Measurements from ENCODE around the gene ANKRD33B. TPM values are rescaled to one million over a fixed set of nuclear protein-coding genes. Genes with fewer than 3 reads are reported as not detected.

The ANKRD33B gene
- total and polyA plus RNA-seq, 10 donors: 2.0 to 37.8 (median 24.6) TPM

DNA sequence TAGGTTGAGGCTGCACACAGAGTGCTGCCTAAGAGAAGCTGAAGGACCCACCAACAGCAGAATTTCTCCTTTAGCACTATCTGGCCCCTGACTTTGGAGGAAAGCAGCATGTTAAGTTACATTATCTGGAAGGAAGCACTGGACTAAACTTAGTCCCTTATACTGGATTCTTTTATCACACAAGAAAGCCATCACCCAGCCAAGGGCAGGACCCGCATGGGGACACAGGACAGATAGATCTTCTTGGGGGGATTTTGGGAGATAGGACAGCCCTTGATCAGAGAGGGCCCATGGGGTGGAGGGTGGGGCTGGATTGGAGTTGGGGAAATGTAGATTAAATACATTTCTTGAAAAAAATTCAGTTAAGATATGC lies 14.4 kb downstream of the ANKRD33B start:
- Histone ChIP-seq H3K27me3 (replicated peaks in 1 of 7) (no peaks in the 10 kb centered on the region), H3K4me3 (no peak overlapping the region), H3K36me3 (no peaks in the 10 kb centered on the region), H3K27ac (peak overlapping the region in 7 of 8 donors; percentile 22 to 76 (median 66)), H3K9me3 (no peaks in the 10 kb centered on the region), H3K4me1 (peaks cover 25 to 84% (median 59%) of the 10 kb centered on the region in 6 donors)
- WGBS, 5 donors: 68 to 84% (median 77%) methylated on average over 1 of the region's 1 CpG
- intact Hi-C loops (cut with DNase I; ENCODE audit: low total_unique reads): loop anchor here (10.0 kb wide), 1 partner anchor 47 kb away; no protein-coding TSS in a partner anchor
- TF ChIP-seq POLR2A (IDR thresholded peaks at IDR 0.05): no peak
- TF ChIP-seq POLR2AphosphoS5 (IDR thresholded peaks at IDR 0.05): no peak
- TF ChIP-seq, protein P1, sequence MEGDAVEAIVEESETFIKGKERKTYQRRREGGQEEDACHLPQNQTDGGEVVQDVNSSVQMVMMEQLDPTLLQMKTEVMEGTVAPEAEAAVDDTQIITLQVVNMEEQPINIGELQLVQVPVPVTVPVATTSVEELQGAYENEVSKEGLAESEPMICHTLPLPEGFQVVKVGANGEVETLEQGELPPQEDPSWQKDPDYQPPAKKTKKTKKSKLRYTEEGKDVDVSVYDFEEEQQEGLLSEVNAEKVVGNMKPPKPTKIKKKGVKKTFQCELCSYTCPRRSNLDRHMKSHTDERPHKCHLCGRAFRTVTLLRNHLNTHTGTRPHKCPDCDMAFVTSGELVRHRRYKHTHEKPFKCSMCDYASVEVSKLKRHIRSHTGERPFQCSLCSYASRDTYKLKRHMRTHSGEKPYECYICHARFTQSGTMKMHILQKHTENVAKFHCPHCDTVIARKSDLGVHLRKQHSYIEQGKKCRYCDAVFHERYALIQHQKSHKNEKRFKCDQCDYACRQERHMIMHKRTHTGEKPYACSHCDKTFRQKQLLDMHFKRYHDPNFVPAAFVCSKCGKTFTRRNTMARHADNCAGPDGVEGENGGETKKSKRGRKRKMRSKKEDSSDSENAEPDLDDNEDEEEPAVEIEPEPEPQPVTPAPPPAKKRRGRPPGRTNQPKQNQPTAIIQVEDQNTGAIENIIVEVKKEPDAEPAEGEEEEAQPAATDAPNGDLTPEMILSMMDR (IDR thresholded peaks at IDR 0.05 in 8 of 11, conservative IDR thresholded peaks at IDR 0.05 in 3 of 11): no peak
- peak; percentile 61 for DNase-seq

DNA sequence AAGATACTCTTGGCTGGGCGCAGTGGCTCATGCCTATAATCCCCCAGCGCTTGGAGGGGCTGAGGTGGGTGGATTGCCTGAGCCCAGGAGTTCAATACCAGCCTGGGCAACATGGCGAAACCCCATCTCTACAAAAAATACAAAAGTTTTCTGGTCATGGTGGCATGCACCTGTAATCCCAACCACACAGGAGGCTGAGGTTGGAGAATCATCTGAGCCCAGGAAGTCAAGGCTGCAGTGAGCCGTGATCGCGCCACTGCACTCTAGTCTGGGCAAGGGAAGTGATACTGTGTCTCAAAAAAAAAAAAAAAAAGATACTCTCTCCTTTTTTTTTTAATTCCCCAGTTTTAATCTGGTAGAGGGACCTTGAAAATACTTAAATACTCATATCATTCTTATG lies 15.0 kb downstream of the ANKRD33B start:
- Histone ChIP-seq H3K4me1 (peaks cover 30 to 85% (median 65%) of the 10 kb centered on the region in 6 donors), H3K27ac (peak overlapping the region in 4 of 8 donors; percentile 58 to 76 (median 67)), H3K27me3 (replicated peaks in 1 of 7) (no peaks in the 10 kb centered on the region), H3K36me3 (no peaks in the 10 kb centered on the region), H3K4me3 (peak overlapping the region in 1 of 8 donors; percentile 0), H3K9me3 (no peaks in the 10 kb centered on the region)
- intact Hi-C loops (cut with DNase I; ENCODE audit: low total_unique reads): loop anchor here (10.0 kb wide), 1 partner anchor 46 kb away; no protein-coding TSS in a partner anchor
- no peak for TF ChIP-seq POLR2A (IDR thresholded peaks at IDR 0.05)
- TF ChIP-seq POLR2AphosphoS5 (IDR thresholded peaks at IDR 0.05): peak in 2 of 3 donors; percentile 56 to 59
- DNase-seq: peak; percentile 87
- WGBS, 5 donors: 43 to 61% (median 54%) methylated on average over 6 of the region's 6 CpGs

DNA sequence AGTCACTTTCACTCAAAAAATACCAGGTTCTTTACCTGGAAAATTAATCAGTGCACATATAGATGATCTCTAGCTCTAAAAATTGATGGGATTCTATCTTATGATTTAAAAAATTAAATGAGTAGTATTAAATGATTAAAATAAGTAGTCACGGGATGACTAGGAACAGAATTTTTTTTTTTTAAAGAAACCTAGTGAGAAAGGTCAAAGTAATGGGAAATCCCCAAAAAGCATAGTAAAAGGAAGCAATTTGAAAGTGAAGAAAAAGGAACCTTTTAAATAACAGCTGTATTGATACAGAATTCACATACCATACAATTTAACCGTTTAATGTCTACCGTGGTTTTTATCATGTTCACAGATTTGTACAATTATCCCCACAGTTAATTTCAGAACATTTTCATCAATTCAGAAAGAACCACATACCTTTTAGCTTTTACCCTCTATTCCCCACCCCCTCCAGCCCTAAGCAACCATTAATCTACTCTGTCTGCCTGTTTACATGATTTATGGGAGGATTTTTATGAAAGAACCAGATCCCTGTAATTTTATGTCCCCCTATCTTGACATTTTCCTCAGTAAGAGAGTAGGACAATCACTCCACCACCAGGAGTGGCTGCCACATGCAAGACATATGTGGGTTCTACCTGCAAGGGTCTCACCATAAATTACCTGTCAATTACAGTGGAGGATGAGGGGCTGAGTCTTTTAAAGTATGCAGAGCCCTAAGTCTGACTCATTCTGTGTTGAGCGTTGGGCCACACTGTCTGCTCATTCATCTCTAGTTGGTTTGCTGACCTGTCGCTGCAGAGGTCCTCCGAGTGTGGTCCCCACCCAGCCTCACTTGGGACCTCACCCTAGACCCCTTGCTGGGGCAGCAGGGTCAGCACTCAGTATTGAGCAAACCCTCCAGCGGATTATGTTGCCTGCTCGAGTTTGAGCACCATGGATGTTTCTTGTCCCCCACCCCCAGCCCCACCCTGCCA lies 16.0 kb downstream of the ANKRD33B start:
- Histone ChIP-seq H3K4me3 (peak overlapping the region in 1 of 8 donors; percentile 0), H3K36me3 (no peaks in the 10 kb centered on the region), H3K27ac (peak overlapping the region in 3 of 8 donors; percentile 15 to 76 (median 68)), H3K27me3 (replicated peaks in 1 of 7) (no peaks in the 10 kb centered on the region), H3K4me1 (peaks cover 38 to 94% (median 75%) of the 10 kb centered on the region in 6 donors), H3K9me3 (no peaks in the 10 kb centered on the region)
- peak; percentile 68 for DNase-seq
- 59 to 71% (median 65%) methylated on average over 8 of the region's 8 CpGs for WGBS, 5 donors
- intact Hi-C loops (cut with DNase I; ENCODE audit: low total_unique reads): loop anchor here (10.0 kb wide), 1 partner anchor 45 kb away; no protein-coding TSS in a partner anchor
- TF ChIP-seq POLR2A (IDR thresholded peaks at IDR 0.05): no peak
- TF ChIP-seq, protein P1 (IDR thresholded peaks at IDR 0.05 in 8 of 11, conservative IDR thresholded peaks at IDR 0.05 in 3 of 11): no peak
- TF ChIP-seq POLR2AphosphoS5 (IDR thresholded peaks at IDR 0.05): no peak

DNA sequence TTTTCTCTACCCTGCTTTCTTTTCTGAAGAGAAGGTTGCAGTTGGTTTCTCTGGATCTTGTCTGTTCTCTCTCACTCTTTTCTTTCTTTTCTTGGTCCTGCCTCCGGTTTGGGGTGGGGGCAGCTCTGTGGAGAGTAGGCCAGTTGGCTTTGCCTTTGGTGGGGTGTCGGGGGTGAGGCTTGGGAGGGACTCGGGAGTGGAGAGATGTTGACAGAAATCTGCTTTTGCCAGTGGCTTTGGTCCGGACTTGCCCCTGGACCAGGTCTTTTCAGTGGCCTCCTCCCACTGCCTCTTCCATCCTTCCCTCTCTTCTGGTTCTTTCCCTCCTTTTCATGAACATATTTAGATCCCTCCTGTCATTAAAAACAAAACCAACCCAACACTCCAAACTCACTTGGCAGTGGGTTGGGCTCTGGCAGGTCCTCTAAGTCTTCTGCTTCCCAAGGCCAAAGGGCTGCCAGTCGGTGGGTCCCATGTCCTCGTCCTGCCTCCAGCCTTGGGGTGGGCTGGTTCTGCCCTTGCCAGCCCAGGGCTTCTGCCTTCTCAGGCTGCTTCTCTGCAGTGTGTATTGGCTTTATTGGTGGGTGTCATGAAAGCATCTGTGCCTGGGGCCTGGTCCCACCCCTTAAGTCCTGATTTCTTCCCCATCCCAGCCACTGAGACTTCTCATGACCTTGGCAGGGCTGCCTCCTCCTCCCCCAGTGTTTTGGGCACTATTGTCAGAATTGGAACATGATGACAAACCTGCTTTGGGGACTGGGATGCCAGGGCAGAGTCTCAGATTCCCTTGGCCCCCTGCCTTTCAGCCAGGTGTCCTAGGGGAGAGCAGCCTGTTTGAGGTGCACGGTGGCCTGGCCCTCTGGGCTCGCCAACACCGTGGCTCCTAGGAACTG lies 16.9 kb downstream of the ANKRD33B start:
- Histone ChIP-seq H3K4me1 (peaks cover 41 to 100% (median 79%) of the 10 kb centered on the region in 6 donors), H3K36me3 (no peaks in the 10 kb centered on the region), H3K4me3 (no peak overlapping the region), H3K27me3 (replicated peaks in 1 of 7) (no peaks in the 10 kb centered on the region), H3K27ac (no peak overlapping the region), H3K9me3 (no peaks in the 10 kb centered on the region)
- 88 to 98% (median 92%) methylated on average over 9 of the region's 9 CpGs for WGBS, 5 donors
- peak; percentile 69 for DNase-seq
- TF ChIP-seq POLR2AphosphoS5 (IDR thresholded peaks at IDR 0.05): no peak
- no peak for TF ChIP-seq POLR2A (IDR thresholded peaks at IDR 0.05)
- TF ChIP-seq, protein P1 (IDR thresholded peaks at IDR 0.05 in 8 of 11, conservative IDR thresholded peaks at IDR 0.05 in 3 of 11): no peak
- intact Hi-C loops (cut with DNase I; ENCODE audit: low total_unique reads): no loop called here
